GM19238 (cell line): ENCODE measurements around the gene ZBTB20.

Source experiments
- DNase-seq: peaks from one replicate; pipeline ENCODE4 v3.0.0; 2011; ENCODE audit warnings: low spot score; ENCODE audit not compliant: insufficient read length

The ZBTB20 gene

DNA sequence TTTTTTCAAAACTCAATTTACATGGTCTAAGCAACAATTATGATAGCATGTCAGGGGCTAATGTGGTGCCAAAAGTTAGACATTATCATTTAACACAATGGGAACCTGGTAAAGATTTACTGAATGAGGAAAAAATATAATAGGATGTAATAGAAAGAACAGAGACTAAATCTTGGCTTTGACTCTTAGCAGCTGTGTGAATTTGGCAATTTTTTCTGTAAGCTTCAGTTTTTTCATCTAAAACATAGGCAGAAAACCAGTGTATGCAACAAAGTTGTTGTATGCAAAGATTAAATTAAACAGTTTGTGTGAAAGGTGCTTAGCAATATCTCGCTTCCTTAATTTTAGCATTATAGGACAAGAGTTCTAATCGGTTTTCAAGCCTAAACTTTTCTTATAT lies 57.6 kb downstream of the ZBTB20 start:
- DNase-seq = no peak

DNA sequence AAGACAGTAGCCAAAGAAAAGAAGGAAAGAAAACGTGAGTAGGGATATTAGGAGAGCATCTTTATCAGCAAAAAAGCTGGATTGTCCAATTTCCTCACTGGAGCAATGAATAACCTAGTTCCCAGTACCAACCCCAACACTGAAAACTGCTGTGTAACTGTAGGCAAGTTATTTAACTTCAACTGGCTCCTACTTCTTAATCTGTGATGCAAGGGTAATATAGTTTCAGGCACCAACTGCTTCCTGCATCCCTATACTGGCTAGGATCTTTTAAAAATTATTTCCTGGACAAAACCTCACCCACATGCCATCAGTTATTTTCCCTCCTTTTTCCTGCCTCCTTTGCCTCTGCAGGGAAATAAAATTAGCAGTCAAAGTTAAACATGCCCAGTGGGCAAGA lies 59.6 kb downstream of the ZBTB20 start:
- no peak for DNase-seq

DNA sequence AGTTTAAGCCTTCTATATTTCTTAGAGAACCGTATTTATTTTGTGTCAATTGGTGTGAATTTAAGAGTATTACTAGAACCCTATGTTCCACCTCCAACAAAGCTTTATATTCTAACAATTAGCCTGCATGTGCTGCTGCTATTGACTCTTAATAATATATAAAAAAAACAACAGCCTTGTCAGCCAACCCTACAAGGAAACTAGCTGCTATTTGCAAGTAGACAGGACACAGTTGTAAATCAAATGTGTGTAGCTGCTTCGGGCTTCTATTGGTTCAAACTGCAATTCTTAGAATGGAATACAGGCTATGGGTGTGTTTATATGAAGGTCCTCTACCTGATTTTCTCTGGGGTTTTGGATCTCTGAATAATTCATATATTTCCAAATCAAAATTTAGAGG lies 60.7 kb downstream of the ZBTB20 start:
- DNase-seq = no peak

DNA sequence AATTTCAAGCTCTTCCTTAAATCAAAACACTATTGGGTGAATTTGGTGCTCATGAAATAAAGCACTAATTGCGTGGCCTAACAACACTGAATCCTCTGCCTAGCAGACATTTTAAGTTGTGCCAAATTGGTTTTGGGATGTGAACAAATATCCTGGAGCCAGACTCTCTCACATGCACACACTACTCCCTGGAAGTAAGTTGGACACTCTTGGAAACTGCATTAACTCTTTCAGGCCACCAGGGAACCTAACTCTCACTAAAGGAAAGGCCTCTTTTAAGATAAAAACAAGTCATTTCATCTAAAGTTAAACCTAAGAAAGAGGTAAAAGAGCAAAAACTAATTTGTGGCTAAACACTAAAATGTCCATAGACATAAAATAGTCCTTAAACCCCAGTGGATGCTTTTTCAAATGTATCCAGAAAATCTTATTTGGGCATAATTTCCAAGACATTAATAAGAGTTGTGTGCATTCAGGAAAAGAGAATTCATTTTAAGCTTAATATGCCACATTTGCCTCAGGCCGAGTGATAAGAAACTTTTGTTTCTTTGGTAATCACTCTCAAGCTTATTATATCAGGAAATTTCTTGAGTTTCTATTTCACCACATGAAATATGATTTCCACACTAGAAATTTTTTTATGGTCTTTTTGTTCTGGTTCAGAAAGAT lies 61.8 kb downstream of the ZBTB20 start:
- DNase-seq = no peak

DNA sequence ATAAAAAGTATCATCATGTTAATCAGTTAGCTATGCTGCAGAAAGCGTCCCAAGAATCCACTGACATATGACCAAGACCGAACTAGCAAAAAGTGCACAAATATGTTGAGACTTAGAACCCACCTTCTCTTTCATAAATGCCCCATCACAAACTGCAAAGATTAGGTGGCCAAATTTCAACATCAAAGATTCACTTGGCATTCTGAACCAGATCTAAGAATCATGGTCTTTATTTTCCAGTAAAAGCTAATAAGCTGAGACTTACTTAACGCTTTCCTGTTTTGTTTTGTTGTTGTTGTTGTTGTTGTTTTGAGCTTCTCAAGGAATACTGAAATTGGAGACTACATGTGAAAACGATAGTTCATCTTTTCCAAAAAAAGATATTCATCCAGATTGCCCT lies 62.4 kb downstream of the ZBTB20 start:
- no peak for DNase-seq

DNA sequence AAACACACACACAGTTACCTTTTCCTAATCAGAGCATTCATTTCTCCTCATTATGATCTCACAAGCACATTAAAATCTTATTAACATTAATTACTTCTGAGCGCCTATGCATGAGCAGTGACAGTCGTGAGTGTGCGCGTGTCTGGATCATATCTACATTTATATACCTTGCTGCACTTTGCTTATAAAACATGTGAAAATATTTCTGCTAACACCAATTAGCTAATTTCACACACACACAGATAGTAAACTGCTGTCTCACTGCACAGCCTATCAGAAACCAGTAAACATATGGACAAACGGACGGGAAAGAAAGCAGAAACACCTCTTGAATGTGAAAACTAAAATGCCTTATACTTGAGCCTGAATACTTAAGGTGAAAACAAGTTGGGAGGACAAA lies 64.8 kb downstream of the ZBTB20 start:
- no peak for DNase-seq

DNA sequence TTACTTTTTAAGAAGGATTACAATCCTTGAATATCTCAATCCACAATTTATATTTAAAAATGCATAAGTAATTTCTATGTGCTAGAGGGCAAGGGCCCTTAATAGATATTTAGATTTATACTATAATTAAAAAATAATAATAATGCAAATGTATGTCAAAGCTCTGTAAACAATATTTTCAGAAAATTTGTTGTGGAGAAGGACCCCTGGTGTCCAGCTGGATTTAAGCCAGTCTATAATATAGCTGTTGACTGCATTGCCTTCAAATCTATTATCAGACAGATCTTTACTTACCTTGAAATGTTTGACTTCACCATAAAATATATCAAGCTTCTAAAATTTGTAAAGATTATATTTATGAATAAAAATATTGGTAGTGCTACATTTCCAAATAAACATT lies 65.6 kb downstream of the ZBTB20 start:
- DNase-seq = no peak

DNA sequence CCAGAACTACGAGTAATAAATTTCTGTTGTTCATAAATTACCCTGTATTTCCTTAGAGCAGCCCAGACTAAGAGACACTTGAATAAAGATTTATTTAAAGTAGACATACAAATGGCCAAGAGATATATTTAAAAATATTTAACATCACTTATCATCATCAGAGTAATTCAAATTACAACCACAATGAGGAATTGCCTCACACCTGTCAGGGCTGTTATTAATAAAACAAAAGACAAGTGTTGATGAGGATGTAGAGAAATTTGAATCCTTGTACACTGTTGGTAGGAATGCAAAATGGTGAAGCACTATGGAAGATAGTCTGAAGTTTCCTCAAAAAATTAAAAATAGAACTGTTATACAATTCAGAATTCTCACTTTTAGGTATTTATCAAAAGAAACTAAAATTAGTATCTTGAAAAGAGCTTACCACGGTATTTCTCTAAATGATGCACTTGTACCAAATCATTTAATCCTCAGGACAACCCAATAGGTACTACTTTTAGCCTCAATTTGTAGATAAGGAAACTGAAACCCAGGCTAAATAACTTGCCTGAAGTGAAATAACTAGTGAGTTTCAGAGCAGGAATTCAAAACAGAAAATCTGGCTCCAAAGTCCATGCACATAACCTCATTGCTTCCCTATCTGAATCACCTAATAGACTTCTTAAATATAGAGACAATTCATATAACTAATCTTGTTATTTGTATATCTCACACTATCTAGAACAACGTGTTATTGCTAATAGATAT lies 69.4 kb downstream of the ZBTB20 start:
- DNase-seq = no peak

DNA sequence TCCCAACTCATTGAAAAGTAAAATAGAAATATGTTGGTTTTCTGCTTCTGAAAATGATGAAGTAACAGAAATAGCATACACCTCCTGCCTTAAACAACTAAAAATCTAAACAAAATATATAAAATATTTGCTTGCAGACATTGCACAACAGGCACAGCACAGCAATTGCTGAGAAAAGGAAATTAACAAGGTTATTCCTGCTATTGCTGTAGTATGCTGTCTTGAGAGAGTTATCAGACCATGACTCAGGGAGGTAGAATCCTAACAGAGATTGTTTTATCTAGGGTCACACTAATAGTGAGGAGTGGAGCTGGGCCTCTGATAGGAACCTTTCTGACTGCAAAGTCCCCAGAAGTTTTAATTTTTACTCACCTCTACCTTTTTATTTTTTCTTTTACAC lies 72.6 kb downstream of the ZBTB20 start:
- no peak for DNase-seq

DNA sequence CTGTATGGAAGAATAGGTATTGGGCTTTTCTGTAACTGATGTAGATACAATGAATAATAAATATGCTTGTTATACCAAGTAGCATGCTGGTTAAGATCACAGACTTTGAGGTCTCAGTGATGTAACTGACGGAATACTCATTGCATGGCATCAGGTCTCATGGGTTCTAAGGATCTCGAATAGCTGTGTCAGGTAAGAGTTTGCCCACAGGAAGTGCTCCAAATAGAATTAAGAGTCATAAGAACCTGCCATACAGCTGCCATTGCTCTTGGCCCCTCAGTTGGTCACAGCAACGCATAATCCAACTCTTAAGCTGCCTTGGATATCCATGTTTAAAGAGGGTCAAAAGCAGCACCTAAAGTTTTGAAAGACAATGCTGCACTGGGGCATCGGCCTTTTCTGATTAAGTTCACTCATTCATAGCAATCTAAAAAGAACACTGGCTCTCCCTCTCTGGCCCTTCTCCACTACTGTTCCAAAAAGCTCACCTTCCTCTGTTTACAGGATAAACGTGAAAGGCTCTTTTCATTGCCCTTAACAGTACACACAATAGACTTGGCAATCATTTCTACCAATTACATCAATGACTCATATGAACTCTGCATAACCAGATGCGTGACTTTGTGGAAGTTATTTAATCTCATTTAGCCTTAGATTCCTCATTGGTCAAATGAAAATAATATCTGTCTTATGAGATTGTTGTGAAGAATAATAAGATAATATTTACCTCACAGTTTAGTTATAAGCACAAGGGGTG lies 74.6 kb downstream of the ZBTB20 start:
- no peak for DNase-seq

DNA sequence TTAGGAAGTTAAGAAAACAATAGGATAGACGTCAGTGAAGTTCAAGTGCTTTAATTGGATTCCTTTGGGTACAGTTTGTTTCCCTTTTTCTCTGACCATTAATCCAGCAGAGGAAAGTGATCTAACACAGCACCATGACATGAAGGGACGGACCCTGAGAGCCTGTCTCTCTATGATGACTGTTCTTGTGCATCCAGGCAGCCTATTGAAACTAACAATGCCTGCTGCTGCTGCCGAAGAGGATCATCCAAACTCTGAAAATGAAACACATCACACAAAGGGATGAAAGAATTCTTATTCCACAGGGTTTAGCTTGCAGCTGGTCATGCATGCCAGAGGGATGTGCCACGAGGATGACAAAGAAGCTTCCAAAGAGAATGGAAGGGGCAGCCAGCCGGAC lies 75.5 kb downstream of the ZBTB20 start:
- DNase-seq = no peak

DNA sequence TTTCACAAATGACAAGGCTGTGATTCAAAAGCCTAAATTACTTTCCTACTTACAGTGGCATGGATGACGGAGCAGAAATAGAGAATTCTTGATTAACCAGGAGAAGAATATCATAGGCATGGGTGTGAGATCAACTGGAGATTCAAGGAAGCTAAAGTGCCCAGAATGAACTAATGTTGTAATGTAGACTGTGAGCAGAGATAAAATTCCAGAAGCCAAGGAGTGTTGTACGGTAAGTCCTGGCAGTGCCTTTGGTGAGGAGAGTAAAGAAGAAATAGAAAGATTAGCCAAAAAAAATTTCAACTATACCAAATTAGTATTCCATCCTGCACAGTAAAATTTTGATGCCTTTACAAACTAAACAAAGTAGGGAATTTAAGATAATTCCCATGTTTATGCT lies 75.9 kb downstream of the ZBTB20 start:
- DNase-seq = no peak

DNA sequence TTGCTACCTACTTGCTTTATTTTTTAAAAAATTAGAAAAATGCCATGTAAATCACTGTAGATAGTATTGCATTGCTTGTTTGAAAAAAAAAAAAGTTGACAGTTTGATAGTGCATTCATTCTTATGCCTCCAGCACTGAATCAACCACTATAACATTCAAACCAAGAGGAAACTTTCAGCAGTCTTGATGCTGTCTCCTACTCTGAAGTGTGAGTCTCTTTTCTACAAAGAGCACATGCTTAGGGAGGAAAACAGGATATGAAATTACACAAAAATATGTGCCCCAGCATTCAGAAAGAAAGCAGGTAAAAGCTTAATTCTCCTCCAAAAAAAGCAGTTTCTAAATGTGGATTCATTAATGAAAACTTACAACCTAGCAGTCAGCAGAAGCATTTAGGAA lies 78.3 kb downstream of the ZBTB20 start:
- no peak for DNase-seq

DNA sequence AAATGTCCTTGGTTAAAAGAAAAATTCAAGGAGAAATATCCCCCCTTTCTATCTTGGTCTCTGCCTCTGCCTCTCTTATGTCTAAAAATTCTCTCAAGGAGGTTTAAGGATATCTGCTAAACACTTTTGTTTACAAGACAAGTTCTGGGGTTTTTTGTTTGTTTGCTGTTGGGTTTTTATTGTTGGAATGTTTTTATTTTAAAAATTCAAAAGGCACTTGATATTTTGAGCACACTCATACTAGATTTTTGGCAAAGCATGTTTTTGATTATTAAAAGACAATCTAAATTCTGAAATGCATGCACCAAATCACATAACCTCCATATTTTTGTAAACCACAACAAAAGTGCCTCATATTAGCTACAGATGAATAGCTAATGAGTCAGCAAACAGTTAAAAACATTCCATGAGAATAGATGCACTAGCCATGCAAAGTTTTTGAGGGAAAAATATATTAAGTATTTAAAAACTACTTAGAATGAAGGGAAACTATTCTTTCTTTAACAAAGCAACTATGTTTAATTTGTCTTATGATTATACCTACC lies 84.6 kb downstream of the ZBTB20 start:
- no peak for DNase-seq

DNA sequence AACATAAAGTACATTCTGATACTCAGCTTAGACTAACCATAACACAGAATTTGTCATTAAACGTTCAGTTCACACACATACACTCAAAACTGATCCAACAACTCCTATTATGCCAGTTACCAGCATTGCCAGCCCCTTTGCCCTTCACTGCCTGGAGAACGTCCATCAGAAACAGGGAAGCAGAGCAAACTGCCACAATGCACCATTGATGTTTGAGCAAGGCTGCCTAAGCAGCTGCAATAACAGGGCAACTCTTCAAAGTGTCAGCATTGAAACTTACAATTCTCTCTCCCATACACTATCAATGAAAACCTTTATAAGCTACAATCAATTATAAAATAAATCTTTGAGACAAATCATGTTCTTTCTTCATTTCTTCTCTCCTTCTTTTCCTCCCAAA lies 85.1 kb downstream of the ZBTB20 start:
- DNase-seq = no peak

DNA sequence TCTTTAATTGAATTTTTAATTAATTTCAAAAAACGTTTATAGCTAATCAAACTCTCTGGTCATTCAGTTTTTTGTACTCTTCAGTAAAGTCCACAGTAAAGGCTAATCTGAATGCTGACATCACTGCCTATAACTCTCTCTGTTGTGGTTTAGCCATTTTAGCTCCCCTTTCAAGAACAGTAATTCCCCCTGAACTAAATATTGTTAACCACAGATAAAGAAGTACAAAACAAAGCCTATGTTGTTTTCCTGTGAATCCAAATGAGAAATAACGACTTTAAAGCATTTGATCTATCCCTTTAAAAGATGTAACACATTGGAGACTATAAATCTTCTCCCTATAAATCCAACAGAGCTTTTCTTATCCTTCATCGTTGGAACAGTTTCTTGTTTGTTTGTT lies 94.2 kb downstream of the ZBTB20 start:
- no peak for DNase-seq

DNA sequence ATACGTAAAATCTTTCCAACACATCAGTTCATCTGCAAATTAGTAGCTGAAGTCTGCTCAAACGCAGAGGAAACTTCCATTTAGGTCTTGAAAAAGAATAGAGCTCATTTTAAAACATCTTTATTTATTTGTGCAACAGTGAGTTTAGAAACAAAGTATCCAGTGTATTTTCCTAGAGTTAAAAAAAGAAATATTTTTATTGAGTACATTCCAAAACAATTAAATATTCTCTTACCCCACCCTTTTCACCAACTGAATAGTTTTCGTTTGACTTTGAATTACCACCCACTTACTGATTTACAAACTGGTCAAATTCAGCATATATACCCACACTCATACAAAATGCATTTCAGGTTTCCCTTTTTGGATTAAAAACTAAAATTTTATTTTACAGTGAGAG lies 104.7 kb downstream of the ZBTB20 start:
- DNase-seq = no peak

DNA sequence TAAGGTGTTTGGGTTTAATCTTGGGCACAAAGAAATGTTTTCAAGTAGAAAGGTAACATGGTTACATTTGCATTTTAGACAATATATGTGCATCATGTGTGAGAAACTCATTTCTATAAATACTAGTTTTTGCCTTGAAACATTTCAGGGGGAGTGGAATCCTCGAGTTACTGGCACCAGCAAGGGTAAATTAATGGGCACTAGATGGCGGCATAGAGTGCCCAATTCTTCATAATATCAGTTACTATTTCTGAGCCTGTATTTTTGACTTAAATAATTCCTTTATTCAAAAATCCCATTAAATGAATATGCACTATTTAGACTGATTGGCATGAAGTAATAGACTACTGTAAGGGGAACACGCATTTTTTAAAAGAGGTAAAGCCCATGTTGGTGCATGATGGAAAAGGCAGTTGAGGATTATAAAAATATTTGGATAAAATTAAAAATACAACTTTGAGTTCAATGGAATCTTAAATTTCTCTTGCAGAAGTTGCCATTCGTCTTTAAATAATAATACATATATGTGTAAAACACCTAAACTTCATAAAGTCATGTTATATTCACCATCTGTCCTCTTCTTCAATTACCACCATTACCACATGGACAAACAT lies 106.3 kb downstream of the ZBTB20 start:
- no peak for DNase-seq

DNA sequence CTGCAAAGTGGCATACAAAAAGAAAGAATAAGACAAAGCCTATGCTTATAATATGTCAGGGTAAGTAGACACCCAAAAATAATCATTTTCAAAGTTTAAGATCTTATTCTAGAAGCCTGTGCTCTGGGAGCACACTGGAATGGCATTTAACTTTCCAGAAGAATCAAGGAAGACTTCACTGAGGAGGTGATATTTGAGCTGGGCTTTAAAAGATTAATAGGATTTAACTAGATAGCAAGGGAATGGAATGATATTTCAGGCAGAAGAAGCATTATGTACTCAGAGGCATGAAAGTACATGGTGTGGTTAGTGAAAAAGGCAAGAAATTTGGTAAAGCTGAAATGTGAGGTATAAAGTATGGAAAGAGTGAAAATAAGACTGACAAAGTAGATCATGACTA lies 106.8 kb downstream of the ZBTB20 start:
- no peak for DNase-seq

DNA sequence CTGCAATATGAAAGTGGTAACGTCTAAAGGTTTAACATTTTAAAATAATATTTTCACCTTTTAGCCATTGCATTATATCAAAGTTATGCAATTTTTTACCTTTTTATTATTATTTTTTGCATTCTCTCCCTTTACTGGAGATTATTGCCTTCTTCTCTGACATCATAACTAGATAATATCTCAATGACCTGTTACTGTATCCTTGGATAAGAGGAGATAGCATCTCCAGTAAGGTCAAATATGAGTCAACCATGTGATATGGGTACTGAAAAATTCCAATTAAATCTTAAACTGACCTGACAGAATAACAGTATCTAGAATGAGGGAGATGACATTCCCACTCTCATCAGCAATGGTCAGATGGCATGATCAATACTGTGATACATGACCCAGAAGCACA lies 108.3 kb downstream of the ZBTB20 start:
- DNase-seq = no peak

DNA sequence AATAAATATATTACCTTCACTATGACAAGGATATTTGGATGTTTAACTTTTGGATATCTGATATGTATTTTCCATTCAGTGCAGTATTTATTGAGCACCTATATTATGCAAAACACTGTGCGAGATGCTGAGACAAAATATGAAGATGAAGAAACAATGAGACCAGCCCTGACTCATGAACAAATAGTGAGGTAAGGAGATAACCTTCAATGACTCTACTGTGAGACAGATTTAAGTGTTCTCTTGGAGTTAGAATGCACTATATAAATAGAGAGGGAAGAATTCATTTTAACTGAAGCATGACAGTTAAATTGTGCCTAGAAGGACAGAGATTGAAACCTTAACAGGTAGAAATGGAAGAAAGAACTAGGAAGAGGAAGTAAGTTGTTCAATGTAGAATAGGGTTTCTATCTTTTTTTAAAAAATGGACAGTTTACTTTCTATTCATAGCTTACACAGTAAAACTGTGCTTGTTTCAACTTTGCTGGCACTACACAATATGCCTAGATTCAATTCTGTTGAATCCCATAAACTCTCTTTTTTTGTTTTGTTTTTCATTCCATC lies 124.2 kb downstream of the ZBTB20 start:
- DNase-seq = no peak

DNA sequence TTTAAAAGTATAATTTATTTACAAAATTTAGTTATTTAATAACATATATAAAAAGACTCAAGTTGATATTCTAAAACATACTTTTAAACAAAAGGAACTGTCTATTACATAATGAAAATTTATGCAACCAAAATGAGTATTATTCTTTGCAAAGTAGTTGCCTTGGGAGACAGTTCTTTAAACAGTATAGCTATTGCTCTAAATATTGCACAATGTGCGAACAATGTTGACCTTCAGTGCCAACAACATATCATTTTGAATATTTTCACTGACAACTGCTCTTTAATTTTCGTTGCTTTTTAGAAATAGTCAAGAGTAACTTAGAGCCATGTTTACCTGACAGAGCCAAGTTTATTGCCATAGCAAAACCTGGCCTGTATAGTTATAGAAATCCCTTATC lies 124.9 kb downstream of the ZBTB20 start:
- DNase-seq = no peak
